NOMO-1 treated with dmso at 0.1 percent for 144 hours (cell line): ENCODE data around the gene MDFI.

Experiments used
- DNase-seq: peaks from one replicate; lab custom pipeline; 2025; ENCODE audit not compliant: unreplicated experiment; lab: John Stamatoyannopoulos, UW

The MDFI gene

GRCh38 chr6:41638002-41638934 lies at the start of gene MDFI:
Gene MDFI, plus strand, starts transcription at chr6:41638468. Its CDS starts 282 bp downstream, at chr6:41638750.
- DNase-seq: no peak

- DNase-seq: no peak
Observed at GRCh38 chr6:41589223-41589622, 49.0 kb upstream of the MDFI start.

- DNase-seq: no peak
Observed at GRCh38 chr6:41589636-41590622, 48.3 kb upstream of the MDFI start.

GRCh38 chr6:41591122-41591521 lies 47.1 kb upstream of the MDFI start:
- no peak for DNase-seq

GRCh38 chr6:41591859-41592502 lies 46.3 kb upstream of the MDFI start:
- peak; percentile 11 for DNase-seq

DNA sequence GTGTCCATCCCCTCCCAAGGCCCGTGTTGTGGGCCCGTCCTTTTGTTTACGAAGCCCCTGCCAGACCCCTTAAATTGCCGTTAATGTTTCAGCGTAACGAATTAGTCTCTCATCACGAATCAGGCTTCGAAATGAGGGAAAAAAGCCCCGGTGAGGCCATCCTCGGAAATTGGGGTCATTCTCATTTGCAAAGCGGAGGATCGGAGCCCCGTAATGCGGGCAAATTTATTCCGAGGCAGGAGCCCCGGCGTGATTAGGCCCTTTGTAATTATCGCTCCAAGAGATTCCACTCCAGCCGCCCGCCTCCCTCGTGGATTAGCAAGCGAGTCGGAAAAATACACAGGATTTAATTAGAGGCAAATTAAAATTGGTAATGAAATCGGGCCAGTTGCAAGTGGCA lies 44.9 kb upstream of the MDFI start:
- DNase-seq: no peak

- no peak for DNase-seq
Observed at GRCh38 chr6:41593839-41594238, 44.4 kb upstream of the MDFI start.

DNA sequence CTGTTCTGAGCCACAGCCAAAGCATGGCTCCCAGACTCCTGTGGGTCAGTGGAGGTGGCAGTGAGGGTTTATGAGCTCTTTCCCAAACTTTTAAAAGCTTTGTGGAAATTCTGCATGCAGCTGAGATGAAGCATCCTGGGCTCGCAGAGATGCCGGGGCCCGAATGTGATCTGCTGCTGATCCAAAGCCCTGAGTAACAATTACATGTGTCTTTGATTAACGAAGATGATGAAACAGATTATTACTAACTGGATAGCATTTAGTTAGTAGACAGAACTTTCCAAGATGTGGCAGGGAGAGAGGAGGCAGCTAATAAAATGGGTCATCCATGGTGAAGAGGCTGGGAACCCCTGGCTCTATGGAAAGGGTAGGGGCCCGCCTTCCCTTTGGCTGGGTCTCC lies 43.9 kb upstream of the MDFI start:
- no peak for DNase-seq

DNA sequence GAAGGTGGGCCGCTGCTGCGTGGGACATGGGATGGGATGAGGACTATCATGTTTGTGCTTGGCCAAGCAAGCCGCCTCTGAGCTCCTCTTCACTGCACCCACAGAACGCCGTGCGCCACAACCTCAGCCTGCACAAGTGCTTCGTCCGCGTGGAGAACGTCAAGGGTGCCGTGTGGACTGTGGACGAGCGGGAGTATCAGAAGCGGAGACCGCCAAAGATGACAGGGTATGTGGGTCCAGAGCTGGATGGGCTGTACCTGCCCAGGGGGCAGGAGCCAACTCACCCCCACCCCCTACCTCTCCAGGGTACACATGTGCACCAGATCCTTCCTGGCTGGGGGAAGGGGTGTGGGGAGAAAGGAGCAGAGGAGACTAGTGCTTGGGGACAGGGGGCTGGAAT lies 43.5 kb upstream of the MDFI start:
- DNase-seq: no peak

DNA sequence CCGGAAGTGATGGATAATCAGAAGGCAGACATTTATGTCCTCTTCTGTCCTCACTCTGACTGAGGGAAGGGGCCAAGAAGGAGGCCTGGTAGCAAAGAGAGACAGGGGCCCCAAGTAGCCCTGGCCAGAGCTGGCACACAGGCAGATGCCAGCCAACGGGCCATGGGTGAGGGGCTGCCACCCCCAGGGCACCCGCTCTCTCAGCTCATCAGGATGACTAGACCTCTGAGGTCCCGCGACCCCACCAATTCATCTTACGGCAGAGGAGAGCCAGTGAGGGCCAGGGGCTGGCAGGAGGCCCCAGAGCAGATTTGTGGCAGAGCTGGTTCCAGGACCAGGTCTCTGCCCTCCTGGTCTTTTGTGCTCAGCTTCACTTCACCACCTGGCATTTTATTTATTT lies 43.1 kb upstream of the MDFI start:
- no peak for DNase-seq

DNA sequence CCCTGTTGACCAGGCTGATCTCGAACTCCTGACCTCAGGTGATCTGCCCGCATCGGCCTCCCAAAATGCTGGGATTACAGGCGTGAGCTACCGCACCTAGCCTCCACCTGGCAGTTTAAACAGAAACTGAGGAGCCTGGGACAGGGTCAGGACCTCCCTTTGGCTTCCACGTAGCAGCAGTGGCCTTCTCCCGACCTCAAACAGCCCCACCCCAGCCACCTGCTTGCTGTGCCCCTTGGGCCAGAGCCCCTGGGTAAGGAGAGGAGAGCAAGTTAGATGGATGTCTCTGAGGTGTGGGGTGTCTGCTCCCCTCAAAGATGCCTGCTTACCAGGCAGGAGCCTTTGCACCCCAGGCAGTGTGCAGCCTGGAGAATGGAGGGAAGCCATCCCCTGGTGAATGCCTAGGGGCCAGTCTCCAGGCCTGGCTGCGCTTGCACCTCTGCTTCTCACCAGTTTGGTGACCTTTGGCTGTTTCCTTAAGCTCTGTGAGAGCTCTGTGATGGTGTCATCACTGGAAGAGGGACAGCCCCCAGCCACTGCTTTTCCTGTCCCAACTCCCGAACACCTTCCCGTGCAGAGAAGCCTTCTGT lies 42.1 kb upstream of the MDFI start:
- DNase-seq: no peak

GRCh38 chr6:41596807-41597206 lies 41.5 kb upstream of the MDFI start:
- no peak for DNase-seq

DNA sequence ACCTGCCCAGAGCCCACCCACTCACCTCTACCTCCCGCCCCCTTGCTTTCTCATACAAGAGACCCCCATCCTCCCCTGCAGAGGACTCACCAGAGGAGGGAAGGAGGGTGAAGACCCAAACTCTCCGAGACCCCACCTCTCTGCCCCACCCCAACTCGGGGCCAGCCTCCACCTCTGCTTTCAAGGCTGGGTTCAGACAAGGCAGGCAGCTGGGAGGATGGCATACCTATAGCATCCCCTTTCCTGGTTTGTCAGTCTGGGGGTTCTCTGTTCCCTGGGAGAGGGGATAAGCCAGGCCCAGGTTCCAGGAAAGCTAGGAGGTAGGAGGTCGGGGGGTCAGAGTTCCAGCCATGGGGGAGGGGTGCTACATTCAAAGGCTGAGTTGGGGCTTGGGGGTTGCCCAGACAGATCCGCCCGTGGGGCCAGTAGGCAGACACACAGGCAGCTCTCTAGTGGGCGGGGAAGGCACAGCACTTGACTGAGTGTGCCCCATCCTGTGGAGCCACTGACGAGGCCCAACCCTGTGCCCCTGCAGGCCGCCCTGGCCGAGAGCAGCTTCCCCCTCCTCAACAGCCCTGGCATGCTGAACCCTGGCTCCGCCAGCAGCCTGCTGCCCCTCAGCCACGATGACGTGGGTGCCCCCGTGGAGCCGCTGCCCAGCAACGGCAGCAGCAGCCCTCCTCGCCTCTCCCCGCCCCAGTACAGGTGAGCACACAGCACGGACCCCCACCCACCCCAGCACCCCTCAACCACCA lies 40.8 kb upstream of the MDFI start:
- DNase-seq: no peak

- no peak for DNase-seq
Observed at GRCh38 chr6:41598670-41599014, 39.6 kb upstream of the MDFI start.

DNA sequence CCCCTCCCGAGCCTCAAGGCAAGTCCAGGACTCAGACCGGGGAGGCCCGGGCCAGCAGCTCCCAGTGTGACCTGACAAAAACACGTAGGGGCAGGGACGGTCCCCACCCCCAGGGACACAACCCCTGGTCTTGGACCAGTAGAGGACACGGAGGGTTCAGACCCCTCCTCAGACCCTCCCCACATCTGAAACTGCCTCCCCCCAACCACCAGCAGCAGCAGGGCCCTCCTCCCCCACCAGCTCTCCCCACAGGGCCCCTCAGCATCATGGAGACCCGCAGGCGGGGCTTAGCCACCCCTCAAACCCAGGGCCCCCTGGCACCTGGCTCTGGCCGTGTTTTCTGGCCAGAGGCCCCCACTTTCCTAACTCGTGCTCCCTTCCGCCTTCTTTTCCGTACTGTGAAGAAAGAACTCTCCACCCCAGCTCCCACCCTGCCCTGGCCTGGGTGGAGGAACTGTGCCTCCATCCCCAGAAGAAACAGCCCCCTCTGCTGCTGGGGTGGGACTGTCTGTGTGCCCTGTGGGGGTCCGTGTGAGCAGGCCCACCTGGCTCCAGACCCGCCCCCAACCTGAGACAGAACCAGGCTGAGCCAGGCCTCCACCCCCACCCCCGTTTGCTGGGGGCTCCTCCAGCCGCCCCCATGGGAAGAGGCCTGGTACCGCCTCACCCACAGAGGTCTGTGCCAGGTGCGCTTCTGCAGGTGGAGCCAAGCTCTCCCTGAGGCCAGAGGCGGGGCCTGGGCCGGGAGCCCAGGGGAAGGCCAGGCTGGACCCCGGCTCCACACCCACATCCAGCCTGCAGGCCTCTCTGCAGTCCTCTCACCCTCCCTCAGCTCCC lies 39.0 kb upstream of the MDFI start:
- no peak for DNase-seq

DNA sequence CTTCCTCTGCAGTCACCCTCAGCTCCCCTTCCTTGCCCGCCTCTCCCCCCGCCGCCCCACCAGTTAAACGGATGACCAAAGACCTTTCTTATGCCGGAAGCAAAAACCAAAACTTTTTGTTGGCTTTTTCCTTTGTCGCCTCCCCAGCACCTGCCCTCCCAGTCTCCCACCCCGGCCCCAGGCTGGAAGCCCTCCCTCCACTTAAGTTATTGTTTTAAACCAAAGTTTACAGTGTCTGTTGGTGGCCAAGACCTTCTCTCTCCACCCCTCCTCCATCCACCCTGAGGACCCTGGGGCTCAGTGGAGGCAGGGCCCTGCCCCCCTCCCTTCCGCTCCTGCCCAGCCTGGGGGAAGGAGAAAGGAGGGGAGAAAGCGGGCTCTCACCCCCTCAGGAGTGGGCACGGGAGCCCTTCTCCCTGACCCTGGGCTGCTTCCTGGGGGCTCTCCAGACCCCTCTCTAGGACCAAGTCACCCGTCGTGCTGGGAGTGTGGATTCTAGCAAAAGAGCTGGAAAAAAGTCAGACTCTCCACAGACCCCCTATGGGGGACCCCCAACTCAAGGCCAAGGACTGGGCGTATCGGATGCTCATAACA lies 38.3 kb upstream of the MDFI start:
- DNase-seq: no peak

DNA sequence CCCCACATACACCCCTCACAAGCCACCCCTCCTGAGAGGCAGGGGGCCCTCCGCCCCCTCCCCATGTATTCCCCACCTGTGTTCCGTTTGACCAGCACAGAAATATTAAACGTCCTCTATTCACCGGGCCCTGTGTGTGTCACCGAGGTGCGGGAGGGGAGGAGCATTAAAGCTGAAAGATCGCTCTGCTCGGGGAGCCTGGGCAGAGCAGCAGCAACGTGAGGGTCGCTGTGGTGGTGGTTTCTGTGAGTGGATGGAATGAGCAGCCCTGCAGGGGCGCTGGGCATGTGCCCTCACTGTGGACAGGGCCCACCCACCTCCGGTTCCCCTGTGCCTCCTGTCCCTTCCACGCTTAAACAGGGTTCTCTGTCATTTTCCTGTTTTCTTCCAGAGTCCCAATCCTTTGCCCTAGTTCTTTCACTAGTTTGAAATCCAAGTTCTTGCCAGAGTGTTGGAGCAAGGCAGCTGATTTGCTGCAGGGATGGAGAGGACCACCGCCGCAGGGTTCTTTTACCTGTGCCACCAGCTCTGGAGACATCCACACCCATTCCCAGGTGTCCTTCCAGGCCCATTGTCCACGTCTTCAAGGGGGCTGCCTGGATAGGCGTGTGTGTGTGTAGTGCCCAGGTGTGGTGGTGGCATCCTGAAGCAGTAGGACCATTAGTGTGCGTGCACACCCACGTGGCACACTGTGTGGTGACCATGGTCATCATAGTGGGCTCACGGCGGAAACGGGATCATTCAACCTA lies 37.6 kb upstream of the MDFI start:
- DNase-seq: no peak

DNA sequence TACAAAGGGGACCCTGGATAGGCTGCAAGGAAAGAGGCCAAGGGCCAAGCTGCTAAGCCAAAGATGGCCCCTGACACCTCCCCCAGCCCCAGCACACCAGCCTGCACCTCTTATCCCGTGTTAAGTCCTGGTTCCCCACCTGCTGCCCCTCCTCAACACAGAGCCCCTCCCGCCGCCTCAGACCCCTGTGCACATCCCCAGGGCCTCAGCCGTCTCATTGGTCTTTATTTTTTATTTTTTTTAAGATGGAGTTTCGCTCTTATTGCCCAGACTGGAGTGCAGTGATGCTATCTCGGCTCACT lies 37.1 kb upstream of the MDFI start:
- DNase-seq: no peak

GRCh38 chr6:41602422-41602743 lies 35.9 kb upstream of the MDFI start:
- no peak for DNase-seq
